ENCODE measurements around the gene MDFI. TPM values are rescaled to one million over a fixed set of nuclear protein-coding genes. Genes with fewer than 3 reads are reported as not detected.

Gene MDFI
- total RNA-seq, 1 donor from 2014 or later: 7.9 TPM

DNA sequence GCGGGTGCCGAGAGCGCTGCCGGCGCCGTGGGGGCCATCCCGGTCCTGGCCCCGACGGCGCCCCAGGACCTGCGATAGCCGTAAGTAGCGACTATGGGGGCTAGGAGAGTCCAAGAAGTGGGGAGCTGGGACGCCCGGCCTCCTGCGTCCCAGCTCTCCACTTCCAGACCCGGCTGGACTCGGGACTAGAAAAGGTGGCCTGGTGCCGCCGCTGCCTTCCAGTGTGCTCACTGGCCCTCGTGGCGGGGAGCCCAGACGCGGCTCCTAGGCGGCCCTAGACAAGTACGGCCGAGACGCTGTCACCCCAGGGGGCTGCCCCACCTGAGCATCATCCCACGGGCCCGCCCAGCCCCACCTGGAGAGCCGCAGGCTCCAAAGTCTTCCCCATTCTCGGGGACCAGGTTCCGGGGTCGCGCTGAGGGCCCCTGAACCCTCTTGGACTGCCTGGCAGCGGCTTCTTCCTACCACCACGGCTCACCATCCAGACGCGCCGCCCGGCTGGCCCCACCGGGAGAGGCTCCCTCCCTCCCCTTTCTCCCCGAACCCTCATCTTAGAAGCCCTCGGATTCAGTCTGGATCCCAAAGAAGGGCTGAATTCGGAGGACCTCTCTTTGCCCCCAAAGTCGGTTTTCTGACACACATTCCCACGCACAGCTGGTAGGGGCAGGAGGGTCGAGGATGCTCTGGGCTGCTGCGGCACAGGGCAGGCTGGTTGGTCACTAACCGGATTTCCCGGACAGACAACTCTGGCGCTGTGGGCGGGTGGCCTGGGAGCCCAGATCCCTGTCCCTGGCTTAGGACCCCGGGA, 870 bp upstream of the MDFI start:
- DNase-seq: no peak
- Mint-ChIP-seq H3K36me3 (ENCODE audit: unreplicated experiment) (no peaks in the 10 kb centered on the region), H3K4me3 (ENCODE audit: unreplicated experiment) (peak overlapping the region; percentile 81), H3K4me1 (ENCODE audit: low read depth, unreplicated experiment) (peaks cover 15% of the 10 kb centered on the region), H3K27me3 (ENCODE audit: unreplicated experiment) (peaks cover 34% of the 10 kb centered on the region), H3K27ac (ENCODE audit: unreplicated experiment) (no peak overlapping the region), H3K9me3 (ENCODE audit: unreplicated experiment) (peaks cover 10% of the 10 kb centered on the region)
- TF ChIP-seq, protein P1, sequence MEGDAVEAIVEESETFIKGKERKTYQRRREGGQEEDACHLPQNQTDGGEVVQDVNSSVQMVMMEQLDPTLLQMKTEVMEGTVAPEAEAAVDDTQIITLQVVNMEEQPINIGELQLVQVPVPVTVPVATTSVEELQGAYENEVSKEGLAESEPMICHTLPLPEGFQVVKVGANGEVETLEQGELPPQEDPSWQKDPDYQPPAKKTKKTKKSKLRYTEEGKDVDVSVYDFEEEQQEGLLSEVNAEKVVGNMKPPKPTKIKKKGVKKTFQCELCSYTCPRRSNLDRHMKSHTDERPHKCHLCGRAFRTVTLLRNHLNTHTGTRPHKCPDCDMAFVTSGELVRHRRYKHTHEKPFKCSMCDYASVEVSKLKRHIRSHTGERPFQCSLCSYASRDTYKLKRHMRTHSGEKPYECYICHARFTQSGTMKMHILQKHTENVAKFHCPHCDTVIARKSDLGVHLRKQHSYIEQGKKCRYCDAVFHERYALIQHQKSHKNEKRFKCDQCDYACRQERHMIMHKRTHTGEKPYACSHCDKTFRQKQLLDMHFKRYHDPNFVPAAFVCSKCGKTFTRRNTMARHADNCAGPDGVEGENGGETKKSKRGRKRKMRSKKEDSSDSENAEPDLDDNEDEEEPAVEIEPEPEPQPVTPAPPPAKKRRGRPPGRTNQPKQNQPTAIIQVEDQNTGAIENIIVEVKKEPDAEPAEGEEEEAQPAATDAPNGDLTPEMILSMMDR (IDR thresholded peaks at IDR 0.05; ENCODE audit: partially characterized antibody, unreplicated experiment): no peak

DNA sequence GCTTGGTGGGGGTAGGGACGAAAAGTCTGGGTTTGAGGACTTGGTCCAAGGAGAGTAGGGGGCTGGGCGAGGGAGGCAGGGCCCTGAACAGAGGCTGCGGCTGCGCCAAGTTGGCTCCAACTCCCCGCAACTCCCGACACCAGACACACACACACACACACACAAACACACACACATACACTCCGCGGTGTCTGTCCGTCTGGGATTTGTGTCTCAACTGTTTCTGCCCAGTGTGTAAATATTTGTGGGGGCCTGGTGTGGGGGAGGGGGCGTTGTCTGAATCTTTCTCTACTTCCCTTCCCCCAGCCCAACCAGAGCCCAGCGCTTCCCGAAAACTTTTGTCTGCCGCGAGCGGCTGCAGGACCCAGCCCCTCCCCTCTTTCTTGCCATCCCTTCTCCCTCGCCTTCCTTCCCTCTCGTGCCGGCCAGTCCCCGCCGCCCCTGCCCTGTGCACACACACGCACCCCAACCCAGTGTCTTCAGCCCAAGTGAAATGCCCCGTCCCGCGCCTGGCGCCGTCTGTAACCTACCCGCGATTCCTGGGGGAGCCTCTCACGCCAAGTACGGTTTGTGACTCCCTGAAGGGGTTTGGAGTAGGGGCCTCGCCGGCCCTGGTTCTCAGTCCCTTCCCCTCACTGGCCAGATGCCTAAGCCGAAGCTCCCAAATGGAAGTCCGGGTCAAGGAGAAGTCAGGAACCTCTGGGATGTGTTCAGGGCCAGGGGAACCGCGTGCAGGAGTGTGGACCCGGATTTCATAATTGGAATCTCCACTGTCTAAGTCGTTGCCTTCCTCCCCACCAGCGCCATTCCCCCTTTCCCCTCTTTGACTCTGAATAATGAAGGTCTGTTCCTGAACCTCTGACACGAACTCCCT, 904 bp downstream of the MDFI start:
- H3K27me3 Mint-ChIP-seq (ENCODE audit: unreplicated experiment): peaks cover 33% of the 10 kb centered on the region
- peaks cover 10% of the 10 kb centered on the region for H3K9me3 Mint-ChIP-seq (ENCODE audit: unreplicated experiment)
- H3K4me1 Mint-ChIP-seq (ENCODE audit: low read depth, unreplicated experiment): peaks cover 15% of the 10 kb centered on the region
- H3K36me3 Mint-ChIP-seq (ENCODE audit: unreplicated experiment): no peaks in the 10 kb centered on the region
- TF ChIP-seq, protein P1 (IDR thresholded peaks at IDR 0.05; ENCODE audit: partially characterized antibody, unreplicated experiment): no peak
- H3K4me3 Mint-ChIP-seq (ENCODE audit: unreplicated experiment): peak overlapping the region; percentile 66
- H3K27ac Mint-ChIP-seq (ENCODE audit: unreplicated experiment): no peak overlapping the region
- no peak for DNase-seq

DNA sequence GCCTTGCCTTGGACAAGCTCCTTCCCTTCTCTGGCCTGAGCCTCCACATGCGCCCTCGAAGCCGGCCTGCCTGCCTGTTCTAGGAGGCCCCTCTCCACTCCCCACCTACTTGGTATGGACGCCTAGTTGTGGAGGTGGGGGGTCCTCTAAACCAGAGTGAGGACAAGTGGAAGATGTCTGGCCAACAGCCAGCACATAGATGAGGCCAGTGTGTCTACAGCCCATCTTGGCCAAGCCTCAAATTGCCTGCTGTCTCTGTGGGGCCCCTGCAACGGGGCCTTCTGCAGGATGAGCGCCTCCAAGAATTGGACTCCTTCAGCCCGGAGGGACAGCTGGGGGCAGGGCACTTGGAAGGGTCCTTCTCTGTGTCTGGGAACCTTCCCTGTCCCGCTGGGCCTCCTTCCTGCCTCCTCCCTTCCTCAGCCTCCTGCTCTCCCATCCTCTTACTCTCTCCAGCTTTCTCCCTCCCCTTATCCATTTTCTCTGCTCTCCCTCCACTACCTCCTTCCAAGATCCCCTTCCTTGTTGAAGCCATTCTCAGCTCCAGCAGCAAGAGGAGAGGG, 1.6 kb downstream of the MDFI start:
- H3K27ac Mint-ChIP-seq (ENCODE audit: unreplicated experiment): no peak overlapping the region
- DNase-seq: no peak
- peaks cover 36% of the 10 kb centered on the region for H3K27me3 Mint-ChIP-seq (ENCODE audit: unreplicated experiment)
- TF ChIP-seq, protein P1 (IDR thresholded peaks at IDR 0.05; ENCODE audit: partially characterized antibody, unreplicated experiment): no peak
- peaks cover 12% of the 10 kb centered on the region for H3K9me3 Mint-ChIP-seq (ENCODE audit: unreplicated experiment)
- H3K4me1 Mint-ChIP-seq (ENCODE audit: low read depth, unreplicated experiment): peaks cover 20% of the 10 kb centered on the region
- peak overlapping the region; percentile 66 for H3K4me3 Mint-ChIP-seq (ENCODE audit: unreplicated experiment)
- no peaks in the 10 kb centered on the region for H3K36me3 Mint-ChIP-seq (ENCODE audit: unreplicated experiment)

DNA sequence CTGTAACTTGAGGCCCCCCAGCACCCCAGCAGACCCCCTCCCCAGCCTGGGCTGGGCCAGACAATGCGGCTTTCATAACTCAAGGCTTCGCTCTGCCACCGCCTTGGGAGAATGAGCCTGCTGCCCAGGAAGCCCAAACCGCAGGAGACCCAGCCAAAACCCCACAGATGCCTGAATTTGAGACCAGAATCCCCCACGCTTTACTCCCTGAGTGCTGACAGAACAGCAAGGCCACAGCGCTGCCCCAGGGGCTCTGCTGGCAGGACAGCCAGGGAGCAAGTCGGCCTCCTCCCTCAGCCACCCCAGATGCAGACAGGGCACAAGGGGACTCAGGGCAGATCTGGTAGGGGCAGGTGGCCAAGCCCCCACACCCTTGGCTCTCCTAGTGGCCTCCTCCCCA, 2.2 kb downstream of the MDFI start:
- Mint-ChIP-seq H3K4me1 (ENCODE audit: low read depth, unreplicated experiment) (peaks cover 19% of the 10 kb centered on the region), H3K27ac (ENCODE audit: unreplicated experiment) (no peak overlapping the region)

More for the DNA sequence above, 2.2 kb downstream of the MDFI start:
- peaks cover 34% of the 10 kb centered on the region for H3K27me3 Mint-ChIP-seq (ENCODE audit: unreplicated experiment)
- TF ChIP-seq, protein P1 (IDR thresholded peaks at IDR 0.05; ENCODE audit: partially characterized antibody, unreplicated experiment): no peak
- H3K36me3 Mint-ChIP-seq (ENCODE audit: unreplicated experiment): no peaks in the 10 kb centered on the region
- no peak for DNase-seq
- H3K4me3 Mint-ChIP-seq (ENCODE audit: unreplicated experiment): no peak overlapping the region
- peaks cover 8% of the 10 kb centered on the region for H3K9me3 Mint-ChIP-seq (ENCODE audit: unreplicated experiment)
